Effector memory CD4-positive, alpha-beta T cell (primary cell): ENCODE measurements around the gene ERBB4.

Experiments
- DNase-seq, 3 donors: peaks; one replicate each; pipeline ENCODE4 v3.0.0-alpha.2; 2020
- H3K27ac ChIP-seq: 2 replicates; pipeline ENCODE4 v1.7.0; 2013; ENCODE audit warnings: mild to moderate bottlenecking, low read length, moderate library complexity; ENCODE audit not compliant: insufficient read depth, poor library complexity, severe bottlenecking
- H3K27me3 ChIP-seq: replicated peaks from 2 replicates; pipeline ENCODE4 v1.7.0; 2013; ENCODE audit warnings: mild to moderate bottlenecking, low read length; ENCODE audit not compliant: insufficient read depth, control insufficient read depth, poor library complexity, severe bottlenecking
- H3K36me3 ChIP-seq: 2 replicates; pipeline ENCODE4 v1.7.0; 2013; ENCODE audit warnings: mild to moderate bottlenecking, low read length, moderate library complexity; ENCODE audit not compliant: control insufficient read depth, insufficient read depth
- H3K4me1 ChIP-seq: 2 replicates; pipeline ENCODE4 v1.7.0; 2013; ENCODE audit warnings: low read length, mild to moderate bottlenecking; ENCODE audit not compliant: control insufficient read depth, insufficient read depth, poor library complexity, severe bottlenecking
- H3K4me3 ChIP-seq: 2 replicates; pipeline ENCODE4 v1.7.0; 2013; ENCODE audit warnings: low read length, low read depth, mild to moderate bottlenecking; ENCODE audit not compliant: insufficient read depth, poor library complexity, severe bottlenecking
- H3K9me3 ChIP-seq: 2 replicates; pipeline ENCODE4 v1.7.0; 2013; ENCODE audit warnings: mild to moderate bottlenecking, low read length, moderate library complexity; ENCODE audit not compliant: control insufficient read depth

The ERBB4 gene

DNA sequence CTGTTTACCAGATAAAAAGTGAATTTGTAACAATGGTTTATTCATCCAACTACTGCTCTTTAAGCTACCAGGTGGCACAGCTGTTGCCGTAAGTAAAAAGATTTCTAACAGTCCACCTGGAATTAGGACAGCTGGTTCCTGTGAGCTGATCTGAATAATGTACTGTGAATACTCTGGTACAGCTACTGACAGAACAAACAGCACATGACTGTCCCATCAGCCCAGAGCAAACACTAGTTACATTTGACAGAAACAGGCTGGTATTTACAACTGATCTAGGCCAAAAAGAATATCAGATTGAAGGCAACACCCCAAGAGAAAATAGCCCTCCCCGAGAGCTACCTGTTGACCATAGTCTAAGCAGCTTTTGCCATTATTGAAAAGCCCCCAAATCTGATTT lies 1141.8 kb downstream of the ERBB4 start:
- Histone ChIP-seq H3K4me3 (no peak overlapping the region), H3K4me1 (no peaks in the 10 kb centered on the region), H3K27me3 (no peaks in the 10 kb centered on the region), H3K9me3 (no peaks in the 10 kb centered on the region), H3K27ac (no peak overlapping the region), H3K36me3 (no peaks in the 10 kb centered on the region)
- DNase-seq, result no peak

DNA sequence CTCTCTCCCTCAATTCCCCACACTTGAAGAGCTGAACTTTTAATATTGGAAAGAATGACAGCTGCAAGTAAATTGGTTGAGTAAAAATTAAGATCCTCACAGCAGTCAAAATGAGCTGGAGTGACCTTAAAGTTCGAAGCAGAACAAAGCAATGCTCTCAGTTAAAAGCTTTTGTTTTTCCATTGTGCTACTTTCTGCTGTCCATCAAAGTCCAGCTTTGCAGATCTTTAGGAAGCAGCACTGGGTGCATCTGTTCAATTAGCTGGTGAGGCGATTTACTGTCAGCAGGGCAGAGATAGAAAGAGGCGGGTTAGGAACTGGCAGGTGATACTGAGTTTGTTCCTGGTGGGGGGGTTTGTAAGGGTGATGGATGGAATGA lies 1147.4 kb downstream of the ERBB4 start:
- Histone ChIP-seq H3K36me3 (no peaks in the 10 kb centered on the region), H3K9me3 (no peaks in the 10 kb centered on the region), H3K4me1 (no peaks in the 10 kb centered on the region), H3K27ac (no peak overlapping the region), H3K27me3 (no peaks in the 10 kb centered on the region), H3K4me3 (no peak overlapping the region)
- no peak for DNase-seq

- no peaks in the 10 kb centered on the region for H3K27me3 ChIP-seq
- DNase-seq, result no peak
- no peak overlapping the region for H3K4me3 ChIP-seq
- no peaks in the 10 kb centered on the region for H3K4me1 ChIP-seq
- H3K9me3 ChIP-seq, result no peaks in the 10 kb centered on the region
- H3K27ac ChIP-seq, result no peak overlapping the region
- H3K36me3 ChIP-seq, result no peaks in the 10 kb centered on the region
These were observed 1147.9 kb downstream of the ERBB4 start for GRCh38 chr2:211390536-211391188.

DNA sequence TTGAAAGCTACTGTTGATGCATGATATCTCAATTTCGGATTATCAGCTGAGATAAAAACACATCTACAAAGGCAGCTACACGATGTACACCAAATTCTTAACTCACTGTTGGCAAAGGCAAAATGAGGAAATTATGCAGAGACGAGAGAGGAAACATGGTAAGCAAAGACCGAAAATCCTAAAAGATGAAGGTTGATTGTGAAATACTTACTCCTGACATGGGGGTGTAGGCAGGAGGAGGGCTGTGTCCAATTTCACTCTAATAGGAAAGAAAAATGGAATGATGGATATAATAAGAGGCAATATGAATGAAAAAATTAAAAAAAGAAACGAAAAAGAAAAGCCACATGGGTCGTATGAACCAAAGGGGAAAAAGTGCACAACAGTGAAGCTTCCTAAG lies 1150.9 kb downstream of the ERBB4 start:
- no peak for DNase-seq
- Histone ChIP-seq H3K4me3 (no peak overlapping the region), H3K36me3 (no peaks in the 10 kb centered on the region), H3K4me1 (no peaks in the 10 kb centered on the region), H3K9me3 (no peaks in the 10 kb centered on the region), H3K27me3 (no peaks in the 10 kb centered on the region), H3K27ac (no peak overlapping the region)

DNA sequence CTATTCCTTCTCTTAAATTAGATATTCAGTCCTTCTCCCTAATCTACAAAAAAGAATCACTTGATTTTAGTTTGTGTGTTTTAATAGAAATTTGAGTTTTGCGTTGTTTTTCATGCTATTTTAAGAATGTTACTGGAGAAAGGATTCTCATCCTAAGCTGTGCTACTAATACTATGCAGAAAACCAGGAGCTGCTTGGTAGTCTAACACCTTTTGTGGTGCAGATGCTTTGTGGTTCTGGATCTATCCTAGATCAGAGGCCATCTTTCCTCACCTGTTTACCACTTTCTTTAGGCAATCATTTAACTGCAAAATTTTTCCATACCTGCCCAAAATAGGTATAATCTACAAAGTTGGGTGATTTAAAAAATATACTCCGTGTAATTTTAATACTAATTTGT lies 1158.6 kb downstream of the ERBB4 start:
- Histone ChIP-seq H3K4me3 (no peak overlapping the region), H3K27ac (no peak overlapping the region), H3K9me3 (no peaks in the 10 kb centered on the region), H3K4me1 (no peaks in the 10 kb centered on the region), H3K27me3 (no peaks in the 10 kb centered on the region), H3K36me3 (no peaks in the 10 kb centered on the region)
- no peak for DNase-seq

DNA sequence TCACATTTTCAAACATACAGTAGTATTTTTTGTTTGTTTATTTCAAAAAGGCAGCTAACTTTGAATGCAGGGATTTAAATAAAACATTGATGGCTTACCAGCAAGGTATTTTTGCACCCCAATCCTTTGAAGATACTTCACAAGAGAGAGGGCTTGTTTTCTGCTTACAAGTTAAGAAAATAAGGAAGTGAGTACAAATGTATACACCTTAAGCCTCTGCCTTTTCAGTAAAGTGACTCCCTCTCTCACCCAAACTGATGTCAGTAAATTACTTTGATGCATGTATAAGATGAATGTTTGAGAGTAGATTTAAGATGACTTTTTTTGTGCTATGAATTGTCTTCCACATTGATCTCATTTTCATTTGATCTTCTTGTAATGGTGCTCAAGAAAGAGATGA lies 1162.2 kb downstream of the ERBB4 start:
- DNase-seq, result no peak
- H3K9me3 ChIP-seq, result no peaks in the 10 kb centered on the region
- H3K4me1 ChIP-seq, result no peaks in the 10 kb centered on the region
- no peak overlapping the region for H3K4me3 ChIP-seq
- H3K27ac ChIP-seq, result no peak overlapping the region
- no peaks in the 10 kb centered on the region for H3K27me3 ChIP-seq
- no peaks in the 10 kb centered on the region for H3K36me3 ChIP-seq

- no peak for DNase-seq
- no peaks in the 10 kb centered on the region for H3K36me3 ChIP-seq
- H3K4me3 ChIP-seq, result no peak overlapping the region
- H3K9me3 ChIP-seq, result no peaks in the 10 kb centered on the region
- no peaks in the 10 kb centered on the region for H3K4me1 ChIP-seq
- no peaks in the 10 kb centered on the region for H3K27me3 ChIP-seq
- no peak overlapping the region for H3K27ac ChIP-seq
These were observed 1165.4 kb downstream of the ERBB4 start for GRCh38 chr2:211373203-211373602.

- no peaks in the 10 kb centered on the region for H3K27me3 ChIP-seq
These were observed 1167.1 kb downstream of the ERBB4 start for GRCh38 chr2:211371465-211371864.

DNA sequence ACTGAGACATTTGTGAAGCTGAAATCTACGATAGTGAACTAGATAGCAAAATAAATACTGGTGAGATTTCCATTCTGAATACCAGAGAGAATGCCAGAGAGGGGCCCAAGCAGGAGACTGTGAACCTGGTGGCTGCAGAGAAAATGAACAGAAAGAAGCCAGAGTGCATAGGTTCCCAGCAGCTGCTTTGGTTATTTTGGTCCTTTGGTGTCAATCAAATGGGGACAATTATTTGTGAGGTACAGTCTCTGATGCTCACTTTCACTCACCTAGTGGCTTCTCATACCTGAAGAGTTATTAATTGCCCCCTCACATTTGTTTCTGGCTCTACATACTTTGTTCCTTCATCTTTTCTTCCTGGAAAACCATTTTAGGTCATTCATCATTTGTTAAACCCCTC lies 1170.1 kb downstream of the ERBB4 start:
- Histone ChIP-seq H3K27me3 (no peaks in the 10 kb centered on the region), H3K27ac (no peak overlapping the region), H3K9me3 (no peaks in the 10 kb centered on the region), H3K4me3 (no peak overlapping the region), H3K36me3 (no peaks in the 10 kb centered on the region), H3K4me1 (no peaks in the 10 kb centered on the region)
- DNase-seq, result no peak

More at GRCh38 chr2:211371465-211371864, 1167.1 kb downstream of the ERBB4 start:
- Histone ChIP-seq H3K4me3 (no peak overlapping the region), H3K27ac (no peak overlapping the region), H3K36me3 (no peaks in the 10 kb centered on the region), H3K4me1 (no peaks in the 10 kb centered on the region), H3K9me3 (no peaks in the 10 kb centered on the region)
- DNase-seq, result no peak

DNA sequence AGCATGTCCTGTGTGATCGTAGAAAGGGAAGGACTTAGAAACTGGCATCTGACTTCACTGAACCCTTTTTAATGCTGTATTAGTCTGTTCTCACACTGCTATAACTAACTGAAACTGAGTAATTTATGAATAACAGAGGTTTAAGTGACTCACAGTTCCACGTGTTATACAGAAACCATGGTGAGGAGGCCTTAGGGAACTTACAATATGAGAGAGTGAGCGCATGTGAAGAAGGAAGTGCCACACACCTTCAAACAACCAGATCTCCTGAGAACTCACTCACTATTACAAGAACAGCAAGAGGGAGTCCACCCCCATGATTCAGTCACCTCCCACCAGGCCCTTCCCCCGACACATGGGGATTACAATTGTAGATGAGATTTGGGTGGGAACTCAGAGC lies 1170.9 kb downstream of the ERBB4 start:
- Histone ChIP-seq H3K36me3 (no peaks in the 10 kb centered on the region), H3K4me3 (no peak overlapping the region), H3K9me3 (no peaks in the 10 kb centered on the region), H3K27ac (no peak overlapping the region), H3K27me3 (no peaks in the 10 kb centered on the region), H3K4me1 (no peaks in the 10 kb centered on the region)
- DNase-seq, result no peak
